K562 (cell line): ENCODE results near the gene PPT2. TPM values are rescaled to one million over a fixed set of nuclear protein-coding genes. Genes with fewer than 3 reads are reported as not detected.

Experiments used
- CBX3 ChIP-seq, 2 experiments: IDR thresholded peaks; 1 replicate in 1 of 2; 2 replicates in 1 of 2; pipeline ENCODE4 v1.6.1; 2012; ENCODE audit warnings: inconsistent platforms in 2 of 2, low read length in 2 of 2, borderline replicate concordance in 1 of 2, control low read depth in 1 of 2
- CCAR2 ChIP-seq: fragments of 200-400 bp; formaldehyde crosslinking; IDR thresholded peaks from 2 replicates; pipeline ENCODE4 v1.6.1; 2017; ENCODE audit warnings: mild to moderate bottlenecking, low read depth, low read length
- DACH1 ChIP-seq: fragments of 450-650 bp; IDR thresholded peaks from 2 replicates; pipeline ENCODE4 v1.6.1; 2018; ENCODE audit not compliant: partially characterized antibody
- DDX20 ChIP-seq: fragments of 450-650 bp; IDR thresholded peaks from 2 replicates; pipeline ENCODE4 v1.6.1; 2016; ENCODE audit warnings: missing genetic modification characterization, low read depth, mild to moderate bottlenecking, missing compliant biosample characterization, moderate library complexity
- EGR1 ChIP-seq: fragments of 450-650 bp; conservative IDR thresholded peaks from 2 replicates; pipeline ENCODE4 v1.6.1; 2017; ENCODE audit warnings: mild to moderate bottlenecking
- FOS ChIP-seq: IDR thresholded peaks from 3 replicates; pipeline ENCODE4 v1.6.1; 2011; ENCODE audit not compliant: insufficient read length; ENCODE audit errors: extremely low read depth
- HLTF ChIP-seq: fragments of 450-650 bp; IDR thresholded peaks from 2 replicates; pipeline ENCODE4 v1.6.1; 2016
- HMGXB4 ChIP-seq: sonication (generic); formaldehyde crosslinking; IDR thresholded peaks from 2 replicates; pipeline ENCODE4 v1.8.1; 2023; ENCODE audit warnings: mild to moderate bottlenecking, missing genetic modification reagents
- HNRNPK ChIP-seq: fragments of 200-400 bp; formaldehyde crosslinking; IDR thresholded peaks from one replicate; pipeline ENCODE4 v1.6.1; 2018; ENCODE audit warnings: mild to moderate bottlenecking, low read depth, low read length; ENCODE audit not compliant: poor library complexity, severe bottlenecking
- KDM5B ChIP-seq: fragments of 200-600 bp; sonication (generic); IDR thresholded peaks from 2 replicates; pipeline ENCODE4 v1.6.1; 2012; ENCODE audit warnings: low read depth, mild to moderate bottlenecking, moderate library complexity, low read length, control low read depth, inconsistent platforms; ENCODE audit not compliant: insufficient replicate concordance
- KHSRP ChIP-seq: fragments of 450-650 bp; IDR thresholded peaks from 2 replicates; pipeline ENCODE4 v1.6.1; 2017
- MAFK ChIP-seq: IDR thresholded peaks from 2 replicates; pipeline ENCODE4 v1.6.1; 2011; ENCODE audit warnings: low read length, improper control_type of control experiment
- NR3C1 ChIP-seq: sonication (generic); formaldehyde crosslinking; IDR thresholded peaks from 2 replicates; pipeline ENCODE4 v1.8.1; 2022; ENCODE audit warnings: missing genetic modification reagents
- NR4A1 ChIP-seq, 2 experiments: fragments of 250-450 bp in 1 of 2; fragments of 450-650 bp in 1 of 2; sonication (Bioruptor Pico) in 1 of 2; IDR thresholded peaks; 2 replicates each; pipeline versions ENCODE4 v1.4.0 to v1.6.1; 2016 to 2020; ENCODE audit warnings: mild to moderate bottlenecking in 2 of 2, missing compliant biosample characterization in 1 of 2, missing genetic modification characterization in 1 of 2, moderate library complexity in 1 of 2
- PHB2 ChIP-seq: fragments of 450-650 bp; IDR thresholded peaks from 2 replicates; pipeline ENCODE4 v1.6.1; 2017; ENCODE audit warnings: low read depth
- PHTF2 ChIP-seq: fragments of 250-450 bp; sonication (Bioruptor Pico); IDR thresholded peaks from 2 replicates; pipeline ENCODE4 v1.5.0; 2021; ENCODE audit warnings: mild to moderate bottlenecking
- POLR2H ChIP-seq: IDR thresholded peaks from 2 replicates; pipeline ENCODE4 v1.6.1; 2016; ENCODE audit warnings: missing genetic modification characterization, low read depth, mild to moderate bottlenecking, control low read depth, missing compliant biosample characterization, moderate library complexity
- RAD21 ChIP-seq, 2 experiments: fragments of 250-450 bp in 1 of 2; fragments of 450-650 bp in 1 of 2; sonication (Bioruptor Pico) in 1 of 2; formaldehyde crosslinking in 1 of 2; IDR thresholded peaks in 1 of 2; conservative IDR thresholded peaks in 1 of 2; 2 replicates each; pipeline versions ENCODE4 v1.4.0 to v1.8.0; 2020 to 2022; ENCODE audit warnings: mild to moderate bottlenecking in 2 of 2, moderate library complexity in 1 of 2
- TSC22D4 ChIP-seq: fragments of 450-650 bp; IDR thresholded peaks from 2 replicates; pipeline ENCODE4 v1.6.1; 2016; ENCODE audit warnings: missing genetic modification characterization, missing biosample characterization, control low read depth
- ZNF12 ChIP-seq: sonication (generic); formaldehyde crosslinking; IDR thresholded peaks from 2 replicates; pipeline ENCODE4 v1.4.0; 2020; ENCODE audit warnings: mild to moderate bottlenecking, missing genetic modification reagents
- ZNF511 ChIP-seq: sonication (generic); formaldehyde crosslinking; IDR thresholded peaks from 2 replicates; pipeline ENCODE4 v1.8.0; 2022; ENCODE audit warnings: mild to moderate bottlenecking, missing genetic modification reagents
- ZNF518B ChIP-seq: fragments of 250-450 bp; sonication (Bioruptor Pico); IDR thresholded peaks from 2 replicates; pipeline ENCODE4 v1.5.0; 2021; ENCODE audit warnings: mild to moderate bottlenecking, moderate library complexity
- polyA plus RNA-seq, 8 experiments: library from polyadenylated mRNA; depleted of rRNA in 4 of 8; stranded (reverse) in 5 of 8; unstranded in 3 of 8; fragments of >200 nt; fragmentation: Nextera tagmentation in 2 of 8; fragmentation: Illumina TruSeq in 1 of 8; extraction: Ambion mirVana in 2 of 8; extraction: Trizol in 1 of 8; gene quantifications; 2 replicates each; pipeline versions ENCODE4 v1.2.1 to v1.2.3, GENCODE V29; 2011 to 2014; ENCODE audit warnings: inconsistent platforms in 1 of 8, missing spikeins in 1 of 8
- total RNA-seq, 7 experiments: library from RNA; depleted of rRNA in 6 of 7; stranded (reverse); fragments of >200 nt in 6 of 7; fragmentation: Illumina TruSeq in 2 of 7; extraction: Trizol in 2 of 7; gene quantifications; 2 replicates each; pipeline versions ENCODE4 v1.2.1 to v1.2.3, GENCODE V29; 2011 to 2021; ENCODE audit warnings: low replicate concordance in 1 of 7
- TF ChIP-seq, protein P1 (sequence below): fragments of 250-450 bp; sonication (Bioruptor Pico); IDR thresholded peaks from 2 replicates; pipeline ENCODE4 v1.6.1; 2021; ENCODE audit warnings: mild to moderate bottlenecking

Gene PPT2
- total and polyA plus RNA-seq, 9 of the 15 experiments (the other 6 are each of a cell fraction or from before 2014, with no cell fraction given): 27.4 to 98.8 (median 69.9) TPM

DNA sequence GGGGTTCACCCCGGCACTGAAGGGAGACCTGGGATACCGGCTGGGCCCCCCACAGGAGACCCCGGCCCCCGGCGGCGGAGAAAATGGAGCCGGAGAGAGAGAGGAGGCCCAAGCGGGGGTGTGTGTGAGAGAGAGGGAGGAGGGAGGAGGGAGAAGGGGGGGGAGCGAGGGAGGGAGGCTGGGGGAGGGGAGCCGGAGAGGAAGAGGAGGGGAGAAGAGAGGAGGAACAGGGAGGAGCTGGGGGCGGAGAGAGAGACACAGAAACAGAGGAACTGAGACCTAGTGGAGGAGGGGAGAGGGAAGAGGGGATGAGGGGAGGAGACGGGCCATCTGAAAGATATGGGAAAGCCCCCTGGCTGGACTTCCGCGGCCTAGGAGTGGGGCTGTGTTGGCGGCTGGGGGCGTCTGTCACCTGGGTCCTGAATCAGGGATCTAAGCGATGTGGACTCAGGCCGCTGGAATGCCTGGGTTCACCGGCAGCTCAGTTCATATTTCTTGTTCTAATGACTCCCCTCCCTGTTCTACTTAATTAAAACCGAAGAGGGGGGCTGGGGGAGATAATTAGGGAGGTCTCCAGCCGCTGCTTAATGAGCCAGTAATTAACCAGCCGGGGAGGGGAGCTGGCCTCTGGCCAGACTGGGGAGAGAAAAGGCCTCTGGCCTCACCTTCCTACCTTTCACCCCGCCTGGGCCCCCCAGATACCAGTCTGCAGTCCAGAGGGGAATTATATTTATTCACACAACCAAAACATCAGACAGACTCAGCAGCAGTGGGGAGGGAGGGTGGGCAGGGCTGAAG lies 36.3 kb downstream of the PPT2 start, which contains the start of gene PBX2 (continued):
- no peak for TF ChIP-seq HMGXB4 (CRISPR knock-in tag)
- no peak for TF ChIP-seq ZNF12 (CRISPR knock-in tag)
- TF ChIP-seq NR4A1 (CRISPR knock-in tag; IDR thresholded peaks at IDR 0.05): no peak
- no peak for TF ChIP-seq NR4A1 (tag; IDR thresholded peaks at IDR 0.05)
- TF ChIP-seq DACH1: peak; percentile 87
- no peak for TF ChIP-seq TSC22D4 (tag)
- TF ChIP-seq DDX20 (tag): no peak
- TF ChIP-seq NR3C1 (CRISPR knock-in tag): no peak
- no peak for TF ChIP-seq PHB2
- TF ChIP-seq KHSRP: no peak
- no peak for TF ChIP-seq CCAR2
- TF ChIP-seq HLTF: peak; percentile 87; the same call in 1 of the 2 replicates
- no peak for TF ChIP-seq RAD21 (CRISPR knock-in tag; conservative IDR thresholded peaks at IDR 0.05 in 1 of 2, IDR thresholded peaks at IDR 0.05 in 1 of 2)
- TF ChIP-seq ZNF511 (CRISPR knock-in tag): no peak
- TF ChIP-seq, protein P1, sequence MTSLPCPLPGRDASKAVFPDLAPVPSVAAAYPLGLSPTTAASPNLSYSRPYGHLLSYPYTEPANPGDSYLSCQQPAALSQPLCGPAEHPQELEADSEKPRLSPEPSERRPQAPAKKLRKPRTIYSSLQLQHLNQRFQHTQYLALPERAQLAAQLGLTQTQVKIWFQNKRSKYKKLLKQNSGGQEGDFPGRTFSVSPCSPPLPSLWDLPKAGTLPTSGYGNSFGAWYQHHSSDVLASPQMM (CRISPR knock-in tag): no peak
- TF ChIP-seq PHTF2 (CRISPR knock-in tag): no peak
- no peak for TF ChIP-seq ZNF518B
- peak in 1 of 2 experiments; percentile 22; a peak in 1 of 3 replicates for TF ChIP-seq CBX3 (IDR thresholded peaks at IDR 0.05; ENCODE audit: borderline replicate concordance in 1 of 2, low read length in 2 of 2)
- peak; percentile 14 for TF ChIP-seq KDM5B
- no peak for TF ChIP-seq MAFK
- no peak for TF ChIP-seq FOS
- no peak for TF ChIP-seq POLR2H (tag)
- peak; percentile 94 for TF ChIP-seq EGR1
- TF ChIP-seq HNRNPK: no peak
